ENCODE measurements around the gene ARHGAP23.
"Not testable (repeated sequence)": the region's sequence is repeated elsewhere in the genome, so short reads cannot be mapped to it uniquely, and the experiment has no call there.

The ARHGAP23 gene

GRCh38 chr17:38471253-38471652 is 43.0 kb downstream of the ARHGAP23 start:
- not testable (repeated sequence) for H3K27me3 ChIP-seq (ENCODE audit: control insufficient read depth, insufficient read depth, low read length); H3K9me3 ChIP-seq (ENCODE audit: control insufficient read depth, low read length); H3K36me3 ChIP-seq (ENCODE audit: control insufficient read depth, insufficient read depth, low read length); H3K4me3 ChIP-seq (ENCODE audit: low read length); H3K4me1 ChIP-seq (ENCODE audit: control insufficient read depth, insufficient read depth, low read length); H3K9ac ChIP-seq (ENCODE audit: low read length)

- not testable (repeated sequence) for H3K27me3 ChIP-seq (ENCODE audit: control insufficient read depth, insufficient read depth, low read length); H3K36me3 ChIP-seq (ENCODE audit: control insufficient read depth, insufficient read depth, low read length); H3K9ac ChIP-seq (ENCODE audit: low read length); H3K4me1 ChIP-seq (ENCODE audit: control insufficient read depth, insufficient read depth, low read length); H3K4me3 ChIP-seq (ENCODE audit: low read length); H3K9me3 ChIP-seq (ENCODE audit: control insufficient read depth, low read length)
Observed at GRCh38 chr17:38474666-38475065, 46.4 kb downstream of the ARHGAP23 start.

- no peaks in the 10 kb centered on the region for H3K27me3 ChIP-seq (ENCODE audit: control insufficient read depth, insufficient read depth, low read length)
- H3K9ac ChIP-seq (ENCODE audit: low read length), result no peak overlapping the region
- no peak overlapping the region for H3K4me3 ChIP-seq (ENCODE audit: low read length)
- H3K36me3 ChIP-seq (ENCODE audit: control insufficient read depth, insufficient read depth, low read length), result no peaks in the 10 kb centered on the region
- H3K4me1 ChIP-seq (ENCODE audit: control insufficient read depth, insufficient read depth, low read length), result no peaks in the 10 kb centered on the region
- no peaks in the 10 kb centered on the region for H3K9me3 ChIP-seq (ENCODE audit: control insufficient read depth, low read length)
Observed at GRCh38 chr17:38476549-38476948, 48.3 kb downstream of the ARHGAP23 start.

- H3K9me3 ChIP-seq (ENCODE audit: control insufficient read depth, low read length); H3K36me3 ChIP-seq (ENCODE audit: control insufficient read depth, insufficient read depth, low read length); H3K4me3 ChIP-seq (ENCODE audit: low read length); H3K9ac ChIP-seq (ENCODE audit: low read length); H3K27me3 ChIP-seq (ENCODE audit: control insufficient read depth, insufficient read depth, low read length); H3K4me1 ChIP-seq (ENCODE audit: control insufficient read depth, insufficient read depth, low read length): not testable (repeated sequence)
Observed at GRCh38 chr17:38477417-38477816, 49.2 kb downstream of the ARHGAP23 start.

GRCh38 chr17:38477951-38478350 is 49.7 kb downstream of the ARHGAP23 start:
- not testable (repeated sequence) for H3K9ac ChIP-seq (ENCODE audit: low read length); H3K4me1 ChIP-seq (ENCODE audit: control insufficient read depth, insufficient read depth, low read length); H3K4me3 ChIP-seq (ENCODE audit: low read length); H3K27me3 ChIP-seq (ENCODE audit: control insufficient read depth, insufficient read depth, low read length); H3K36me3 ChIP-seq (ENCODE audit: control insufficient read depth, insufficient read depth, low read length); H3K9me3 ChIP-seq (ENCODE audit: control insufficient read depth, low read length)

GRCh38 chr17:38478667-38479066 is 50.4 kb downstream of the ARHGAP23 start:
- not testable (repeated sequence) for H3K4me3 ChIP-seq (ENCODE audit: low read length); H3K9me3 ChIP-seq (ENCODE audit: control insufficient read depth, low read length); H3K9ac ChIP-seq (ENCODE audit: low read length); H3K36me3 ChIP-seq (ENCODE audit: control insufficient read depth, insufficient read depth, low read length); H3K27me3 ChIP-seq (ENCODE audit: control insufficient read depth, insufficient read depth, low read length); H3K4me1 ChIP-seq (ENCODE audit: control insufficient read depth, insufficient read depth, low read length)

- not testable (repeated sequence) for H3K27me3 ChIP-seq (ENCODE audit: control insufficient read depth, insufficient read depth, low read length); H3K9ac ChIP-seq (ENCODE audit: low read length); H3K4me1 ChIP-seq (ENCODE audit: control insufficient read depth, insufficient read depth, low read length); H3K4me3 ChIP-seq (ENCODE audit: low read length); H3K9me3 ChIP-seq (ENCODE audit: control insufficient read depth, low read length); H3K36me3 ChIP-seq (ENCODE audit: control insufficient read depth, insufficient read depth, low read length)
Observed at GRCh38 chr17:38482039-38482699, 53.9 kb downstream of the ARHGAP23 start.

GRCh38 chr17:38482700-38483043 is 54.4 kb downstream of the ARHGAP23 start:
- H3K36me3 ChIP-seq (ENCODE audit: control insufficient read depth, insufficient read depth, low read length); H3K4me1 ChIP-seq (ENCODE audit: control insufficient read depth, insufficient read depth, low read length); H3K9me3 ChIP-seq (ENCODE audit: control insufficient read depth, low read length); H3K9ac ChIP-seq (ENCODE audit: low read length); H3K4me3 ChIP-seq (ENCODE audit: low read length); H3K27me3 ChIP-seq (ENCODE audit: control insufficient read depth, insufficient read depth, low read length): not testable (repeated sequence)

GRCh38 chr17:38484242-38485145 is 56.2 kb downstream of the ARHGAP23 start:
- H3K36me3 ChIP-seq (ENCODE audit: control insufficient read depth, insufficient read depth, low read length); H3K9me3 ChIP-seq (ENCODE audit: control insufficient read depth, low read length); H3K27me3 ChIP-seq (ENCODE audit: control insufficient read depth, insufficient read depth, low read length); H3K4me1 ChIP-seq (ENCODE audit: control insufficient read depth, insufficient read depth, low read length); H3K9ac ChIP-seq (ENCODE audit: low read length); H3K4me3 ChIP-seq (ENCODE audit: low read length): not testable (repeated sequence)

- Histone ChIP-seq H3K9me3 (ENCODE audit: control insufficient read depth, low read length) (no peaks in the 10 kb centered on the region), H3K36me3 (ENCODE audit: control insufficient read depth, insufficient read depth, low read length) (no peaks in the 10 kb centered on the region), H3K4me3 (ENCODE audit: low read length) (no peak overlapping the region), H3K27me3 (ENCODE audit: control insufficient read depth, insufficient read depth, low read length) (no peaks in the 10 kb centered on the region), H3K4me1 (ENCODE audit: control insufficient read depth, insufficient read depth, low read length) (no peaks in the 10 kb centered on the region), H3K9ac (ENCODE audit: low read length) (no peak overlapping the region)
Observed at GRCh38 chr17:38485146-38485468, 56.8 kb downstream of the ARHGAP23 start.

- not testable (repeated sequence) for H3K36me3 ChIP-seq (ENCODE audit: control insufficient read depth, insufficient read depth, low read length); H3K9ac ChIP-seq (ENCODE audit: low read length); H3K4me1 ChIP-seq (ENCODE audit: control insufficient read depth, insufficient read depth, low read length); H3K9me3 ChIP-seq (ENCODE audit: control insufficient read depth, low read length); H3K4me3 ChIP-seq (ENCODE audit: low read length); H3K27me3 ChIP-seq (ENCODE audit: control insufficient read depth, insufficient read depth, low read length)
Observed at GRCh38 chr17:38485681-38486298, 57.5 kb downstream of the ARHGAP23 start.

GRCh38 chr17:38489774-38490173 is 61.5 kb downstream of the ARHGAP23 start:
- H3K9ac ChIP-seq (ENCODE audit: low read length); H3K27me3 ChIP-seq (ENCODE audit: control insufficient read depth, insufficient read depth, low read length); H3K4me3 ChIP-seq (ENCODE audit: low read length); H3K36me3 ChIP-seq (ENCODE audit: control insufficient read depth, insufficient read depth, low read length); H3K4me1 ChIP-seq (ENCODE audit: control insufficient read depth, insufficient read depth, low read length); H3K9me3 ChIP-seq (ENCODE audit: control insufficient read depth, low read length): not testable (repeated sequence)

Measured in mucosa of stomach (tissue), 1 donor.